ENCODE data around the gene GNA12.

The GNA12 gene

DNA sequence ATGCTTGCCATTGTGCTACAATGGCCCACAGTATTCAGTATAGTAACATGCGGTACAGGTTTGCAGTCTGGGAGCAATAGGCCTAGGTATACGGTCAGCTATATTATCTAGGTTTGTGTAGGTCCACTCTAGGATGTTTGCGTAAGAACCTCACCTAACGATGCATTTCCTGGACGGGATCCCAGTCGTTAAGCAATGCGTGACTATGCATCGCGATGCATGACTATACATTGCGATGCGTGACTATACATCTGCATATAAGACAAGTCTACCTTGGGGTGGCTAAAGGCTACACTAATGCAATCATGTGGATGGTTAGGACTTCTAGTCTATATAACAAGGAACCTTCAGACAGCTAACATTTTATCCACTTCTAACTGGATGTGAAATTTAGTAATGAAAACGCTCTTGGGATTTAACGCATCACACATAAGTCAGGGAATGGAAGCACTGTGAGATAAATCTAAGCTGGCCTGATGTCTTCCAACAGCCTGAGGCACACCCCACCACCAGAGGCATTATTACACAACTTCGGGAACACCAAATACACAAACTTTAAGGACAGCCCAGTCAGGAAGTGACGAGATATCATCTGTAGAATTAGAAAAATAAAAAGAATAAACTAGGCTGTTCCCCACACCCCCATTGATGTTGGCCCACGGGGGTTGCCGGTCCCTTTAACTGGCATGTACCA lies 9.2 kb downstream of the GNA12 start:
- TF ChIP-seq, protein P1, sequence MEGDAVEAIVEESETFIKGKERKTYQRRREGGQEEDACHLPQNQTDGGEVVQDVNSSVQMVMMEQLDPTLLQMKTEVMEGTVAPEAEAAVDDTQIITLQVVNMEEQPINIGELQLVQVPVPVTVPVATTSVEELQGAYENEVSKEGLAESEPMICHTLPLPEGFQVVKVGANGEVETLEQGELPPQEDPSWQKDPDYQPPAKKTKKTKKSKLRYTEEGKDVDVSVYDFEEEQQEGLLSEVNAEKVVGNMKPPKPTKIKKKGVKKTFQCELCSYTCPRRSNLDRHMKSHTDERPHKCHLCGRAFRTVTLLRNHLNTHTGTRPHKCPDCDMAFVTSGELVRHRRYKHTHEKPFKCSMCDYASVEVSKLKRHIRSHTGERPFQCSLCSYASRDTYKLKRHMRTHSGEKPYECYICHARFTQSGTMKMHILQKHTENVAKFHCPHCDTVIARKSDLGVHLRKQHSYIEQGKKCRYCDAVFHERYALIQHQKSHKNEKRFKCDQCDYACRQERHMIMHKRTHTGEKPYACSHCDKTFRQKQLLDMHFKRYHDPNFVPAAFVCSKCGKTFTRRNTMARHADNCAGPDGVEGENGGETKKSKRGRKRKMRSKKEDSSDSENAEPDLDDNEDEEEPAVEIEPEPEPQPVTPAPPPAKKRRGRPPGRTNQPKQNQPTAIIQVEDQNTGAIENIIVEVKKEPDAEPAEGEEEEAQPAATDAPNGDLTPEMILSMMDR (IDR thresholded peaks at IDR 0.05; ENCODE audit: extremely low read depth, missing control alignments), result no peak
- DNase-seq (ENCODE audit: low spot score), result no peak

DNA sequence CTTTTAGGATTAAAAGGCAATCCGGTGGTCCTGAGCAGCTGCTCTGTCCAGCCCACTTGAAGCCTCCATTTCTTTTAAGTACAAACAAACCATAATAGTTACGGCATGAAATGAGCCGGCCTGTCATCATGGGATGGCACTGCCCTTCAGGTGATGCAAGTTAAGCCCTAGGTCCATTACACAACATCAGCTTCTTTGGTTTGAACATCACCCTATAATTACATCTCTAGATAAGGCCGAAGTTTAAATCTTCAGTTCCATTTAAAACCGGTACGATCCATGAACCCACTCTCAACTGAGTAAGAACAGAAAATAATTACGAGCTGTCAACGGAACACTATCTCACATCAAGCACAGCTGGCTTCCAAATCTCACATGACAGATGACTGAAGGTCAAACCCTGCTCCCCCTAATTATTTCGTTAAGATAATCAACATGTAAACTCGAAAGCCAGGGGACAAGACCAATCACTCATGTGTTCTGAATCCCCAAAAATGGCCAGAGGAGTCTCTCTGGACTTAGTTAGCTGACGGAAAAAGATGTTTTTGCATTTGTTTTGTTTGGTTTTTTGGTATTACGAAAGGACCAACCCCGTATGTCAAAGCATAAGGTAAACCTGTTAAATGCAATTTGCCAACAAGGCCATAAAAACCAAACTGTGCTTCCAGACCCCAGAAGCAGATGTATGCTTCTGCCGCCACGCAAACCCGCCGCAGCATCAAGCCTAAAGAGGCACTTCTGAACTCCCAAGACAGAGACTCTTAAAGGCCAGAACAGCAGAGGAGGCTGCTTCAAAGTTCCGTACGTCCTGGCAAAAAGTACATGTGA lies 10.8 kb downstream of the GNA12 start:
- TF ChIP-seq, protein P1 (IDR thresholded peaks at IDR 0.05; ENCODE audit: extremely low read depth, missing control alignments), result no peak
- no peak for DNase-seq (ENCODE audit: low spot score)

DNA sequence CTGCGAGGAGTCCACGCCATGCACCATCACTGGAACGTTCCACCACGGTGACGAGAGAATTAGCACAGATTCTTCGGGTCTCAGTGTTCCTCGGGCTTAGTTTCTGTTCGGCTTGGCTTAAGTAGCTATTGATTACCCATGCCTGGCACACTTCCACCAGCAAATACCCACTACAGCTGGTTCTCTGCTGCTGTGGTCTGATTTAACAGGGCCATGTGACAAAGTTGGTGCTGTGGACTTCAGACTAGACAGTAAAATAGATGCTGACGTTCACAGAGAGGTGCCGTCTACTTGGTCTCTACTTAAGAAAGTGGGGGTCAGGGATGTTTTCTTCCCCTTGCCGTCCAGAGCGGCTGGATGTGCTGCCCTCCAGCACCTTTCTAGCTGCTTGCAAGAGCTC lies 11.6 kb downstream of the GNA12 start:
- TF ChIP-seq, protein P1 (IDR thresholded peaks at IDR 0.05; ENCODE audit: extremely low read depth, missing control alignments), result no peak
- DNase-seq (ENCODE audit: low spot score), result no peak

- no peak for DNase-seq (ENCODE audit: low spot score)
- TF ChIP-seq, protein P1 (IDR thresholded peaks at IDR 0.05; ENCODE audit: extremely low read depth, missing control alignments), result no peak
These were observed 13.3 kb downstream of the GNA12 start for GRCh38 chr7:2830609-2831376.

DNA sequence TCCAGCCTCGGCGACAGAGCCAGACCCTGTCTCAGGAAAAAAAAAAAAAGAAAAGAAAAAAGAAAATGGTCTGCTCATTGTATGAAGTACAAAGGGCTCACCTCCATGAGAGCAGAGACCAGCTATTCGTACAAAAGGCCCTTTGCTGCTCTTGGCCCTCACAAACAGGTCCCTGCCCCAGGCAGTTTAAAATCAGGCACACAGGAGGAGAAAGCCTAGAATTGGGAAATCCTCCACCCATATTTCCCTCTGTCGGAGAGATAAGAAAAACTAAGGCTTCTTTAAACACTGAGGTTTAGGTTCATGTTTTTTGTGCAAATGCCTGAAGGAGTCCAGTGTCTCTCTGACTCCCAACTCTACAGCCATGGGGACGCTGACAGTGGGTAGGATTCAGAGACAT lies 15.1 kb downstream of the GNA12 start:
- DNase-seq (ENCODE audit: low spot score), result no peak
- TF ChIP-seq, protein P1 (IDR thresholded peaks at IDR 0.05; ENCODE audit: extremely low read depth, missing control alignments), result no peak

DNA sequence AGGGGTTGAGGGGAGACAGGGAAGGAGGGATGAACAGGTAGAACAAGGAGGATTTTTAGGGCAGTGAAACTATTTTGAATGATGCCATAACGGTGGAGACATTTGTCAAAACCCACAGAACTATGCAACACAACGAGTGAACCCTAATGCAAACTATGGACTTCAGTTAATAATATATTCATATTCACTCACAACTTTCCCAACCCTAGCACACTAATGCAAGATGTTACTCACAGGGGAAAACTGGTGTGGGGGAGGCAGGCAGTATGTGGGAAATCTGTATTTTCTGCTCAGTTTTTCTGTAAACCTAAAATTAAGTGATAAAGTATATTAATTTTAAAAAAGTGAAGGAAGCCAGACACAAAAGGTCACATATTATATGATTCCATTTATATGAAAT lies 17.3 kb downstream of the GNA12 start:
- no peak for DNase-seq (ENCODE audit: low spot score)
- TF ChIP-seq, protein P1 (IDR thresholded peaks at IDR 0.05; ENCODE audit: extremely low read depth, missing control alignments), result no peak
